GM08714 (cell line): ENCODE measurements around the gene KCNF1.

Experiments used
- H3K4me3 ChIP-seq: fragments of 200-500 bp; sonication (Bioruptor generic); 2 replicates; pipeline ENCODE4 v1.5.1; 2014; ENCODE audit warnings: mild to moderate bottlenecking, low read length, inconsistent platforms
- ZNF274 ChIP-seq: IDR thresholded peaks from 2 replicates; pipeline ENCODE4 v1.6.1; 2012; ENCODE audit warnings: mild to moderate bottlenecking, low read depth, low read length

The KCNF1 gene

GRCh38 chr2:10875126-10875525 lies 36.6 kb upstream of the KCNF1 start:
- TF ChIP-seq ZNF274 = no peak
- H3K4me3 ChIP-seq = no peak overlapping the region

GRCh38 chr2:10876394-10876793 lies 35.3 kb upstream of the KCNF1 start:
- TF ChIP-seq ZNF274 = no peak

GRCh38 chr2:10876963-10877362 lies 34.8 kb upstream of the KCNF1 start:
- no peak for TF ChIP-seq ZNF274
- no peak overlapping the region for H3K4me3 ChIP-seq

More at GRCh38 chr2:10876394-10876793, 35.3 kb upstream of the KCNF1 start:
- H3K4me3 ChIP-seq = no peak overlapping the region

GRCh38 chr2:10877651-10878111 lies 34.1 kb upstream of the KCNF1 start:
- TF ChIP-seq ZNF274 = no peak
- H3K4me3 ChIP-seq = no peak overlapping the region

GRCh38 chr2:10878268-10878915 lies 33.3 kb upstream of the KCNF1 start:
- no peak for TF ChIP-seq ZNF274

GRCh38 chr2:10879159-10879558 lies 32.6 kb upstream of the KCNF1 start:
- no peak for TF ChIP-seq ZNF274
- no peak overlapping the region for H3K4me3 ChIP-seq

More at GRCh38 chr2:10878268-10878915, 33.3 kb upstream of the KCNF1 start:
- no peak overlapping the region for H3K4me3 ChIP-seq

GRCh38 chr2:10879624-10880585 lies 31.8 kb upstream of the KCNF1 start:
- TF ChIP-seq ZNF274 = no peak
- H3K4me3 ChIP-seq = no peak overlapping the region

GRCh38 chr2:10880586-10881321 lies 31.0 kb upstream of the KCNF1 start:
- TF ChIP-seq ZNF274 = no peak

GRCh38 chr2:10882568-10882967 lies 29.2 kb upstream of the KCNF1 start:
- H3K4me3 ChIP-seq = no peak overlapping the region
- TF ChIP-seq ZNF274 = no peak

More at GRCh38 chr2:10880586-10881321, 31.0 kb upstream of the KCNF1 start:
- H3K4me3 ChIP-seq = no peak overlapping the region

GRCh38 chr2:10883066-10883465 lies 28.7 kb upstream of the KCNF1 start:
- H3K4me3 ChIP-seq = no peak overlapping the region
- TF ChIP-seq ZNF274 = no peak

- no peak for TF ChIP-seq ZNF274
- no peak overlapping the region for H3K4me3 ChIP-seq
Observed at GRCh38 chr2:10883801-10884478, 27.8 kb upstream of the KCNF1 start.

- TF ChIP-seq ZNF274 = no peak
- H3K4me3 ChIP-seq = no peak overlapping the region
Observed at GRCh38 chr2:10884574-10884975, 27.2 kb upstream of the KCNF1 start.

- H3K4me3 ChIP-seq = no peak overlapping the region
- TF ChIP-seq ZNF274 = no peak
Observed at GRCh38 chr2:10885094-10885860, 26.5 kb upstream of the KCNF1 start.
